HepG2 (cell line): Measurements from ENCODE around the gene SUV39H2. TPM values are rescaled to one million over a fixed set of nuclear protein-coding genes. Genes with fewer than 3 reads are reported as not detected.

Source experiments
- ATAC-seq: fragments of 200-7000 bp; cut with Tn5 transposase; 3 replicates; pipeline ENCODE4 v1.9.1; 2020; ENCODE audit warnings: mild to moderate bottlenecking, moderate library complexity
- BruUV-seq: library from RNA; stranded (reverse); fragments of 400-500 nt; replicated peaks from 2 replicates; lab custom pipeline; 2021; lab: Mats Ljungman, UMichigan
- CTCF ChIA-PET: fragments of 300-600 bp; formaldehyde crosslinking; extraction: SDS; loops from one replicate; lab custom pipeline; 2021; ENCODE audit warnings: low total read pairs, inconsistent platforms, low intra/inter-chr PET ratio; lab: Yijun Ruan, JAX
- POLR2A ChIA-PET: fragments of 350-600 bp; sonication (Branson Sonifier 250); formaldehyde crosslinking; loops from one replicate; lab custom pipeline; 2020; ENCODE audit warnings: antibody characterized with exemption, inconsistent platforms; lab: Yijun Ruan, JAX
- DNase-seq: peaks from one replicate; pipeline ENCODE4 v3.0.0-alpha.2; 2015; ENCODE audit warnings: low spot score
- FAIRE-seq: peaks from 3 replicates; lab custom pipeline; 2011; peaks lifted over from hg19 to GRCh38; lab: Jason Lieb, UNC
- H2AFZ ChIP-seq: one replicate; pipeline ENCODE4 v1.6.1; 2011; ENCODE audit warnings: low read length, inconsistent platforms
- H3K27ac ChIP-seq: fragments of 300-600 bp; 3 replicates; pipeline ENCODE4 v1.8.0; 2011; ENCODE audit warnings: mixed run types, mild to moderate bottlenecking, mixed read lengths, low read length, inconsistent platforms; ENCODE audit not compliant: insufficient read depth; ENCODE audit errors: extremely low read length
- H3K27me3 ChIP-seq, 2 experiments: fragments of 200-600 bp in 1 of 2; 2 replicates in 1 of 2; 3 replicates in 1 of 2; pipeline versions ENCODE4 v1.6.0 to v1.8.0; 2011; ENCODE audit warnings: low read length in 2 of 2, mild to moderate bottlenecking in 2 of 2, moderate library complexity in 2 of 2, inconsistent platforms in 1 of 2; ENCODE audit not compliant: insufficient read depth in 2 of 2, control insufficient read depth in 1 of 2
- H3K36me3 ChIP-seq, 2 experiments: fragments of 200-600 bp in 1 of 2; replicated peaks in 1 of 2; 2 replicates in 1 of 2; 3 replicates in 1 of 2; pipeline versions ENCODE4 v1.5.1 to v1.8.0; 2011; ENCODE audit warnings: low read length in 2 of 2, inconsistent platforms in 1 of 2; ENCODE audit not compliant: insufficient read depth in 2 of 2, control insufficient read depth in 1 of 2
- H3K4me1 ChIP-seq: 2 replicates; pipeline ENCODE4 v1.5.1; 2012; ENCODE audit warnings: low read length, inconsistent platforms; ENCODE audit not compliant: insufficient read depth
- H3K4me2 ChIP-seq: 2 replicates; pipeline ENCODE4 v1.6.0; 2011; ENCODE audit warnings: low read depth, low read length, inconsistent platforms
- H3K4me3 ChIP-seq, 3 experiments: fragments of 200-600 bp in 1 of 3; sonication (generic), shearing (Covaris generic) in 1 of 3; replicated peaks in 1 of 3; 2 replicates each; pipeline ENCODE4 v1.5.1; 2011 to 2016; ENCODE audit warnings: low read length in 3 of 3, inconsistent platforms in 2 of 3, low read depth in 2 of 3, mild to moderate bottlenecking in 2 of 3, control low read depth in 1 of 3, mixed read lengths in 1 of 3; ENCODE audit not compliant: insufficient read depth in 1 of 3
- H3K79me2 ChIP-seq: one replicate; pipeline ENCODE4 v1.6.1; 2011; ENCODE audit warnings: low read length, inconsistent platforms; ENCODE audit not compliant: insufficient read depth
- H3K9ac ChIP-seq: 2 replicates; pipeline ENCODE4 v1.6.0; 2011; ENCODE audit warnings: mild to moderate bottlenecking, low read depth, low read length, inconsistent platforms; ENCODE audit not compliant: insufficient read depth
- H3K9me3 ChIP-seq: 2 replicates; pipeline ENCODE4 v1.5.1; 2012; ENCODE audit warnings: mild to moderate bottlenecking, low read length
- H4K20me1 ChIP-seq: 2 replicates; pipeline ENCODE4 v1.6.0; 2011; ENCODE audit warnings: inconsistent platforms, mild to moderate bottlenecking, low read length, moderate library complexity; ENCODE audit not compliant: insufficient read depth
- ATF1 ChIP-seq: IDR thresholded peaks from 2 replicates; pipeline ENCODE4 v1.6.1; 2016; ENCODE audit warnings: mild to moderate bottlenecking, control low read depth
- ATF3 ChIP-seq: sonication (generic); formaldehyde crosslinking; IDR thresholded peaks from 2 replicates; pipeline ENCODE4 v1.4.0; 2020; ENCODE audit warnings: missing genetic modification reagents
- CHD2 ChIP-seq: IDR thresholded peaks from 2 replicates; pipeline ENCODE4 v1.6.1; 2011; ENCODE audit warnings: low read depth, low read length, improper control_type of control experiment
- HNF1B ChIP-seq: sonication (generic); formaldehyde crosslinking; IDR thresholded peaks from 2 replicates; pipeline ENCODE4 v1.5.1; 2020; ENCODE audit warnings: mild to moderate bottlenecking, moderate library complexity, missing genetic modification reagents
- MIER2 ChIP-seq: IDR thresholded peaks from 2 replicates; pipeline ENCODE4 v1.6.1; 2016; ENCODE audit warnings: missing biosample characterization, missing genetic modification reagents
- MYC ChIP-seq: sonication (generic); formaldehyde crosslinking; IDR thresholded peaks from 2 replicates; pipeline ENCODE4 v1.9.0; 2021; ENCODE audit warnings: missing genetic modification reagents, borderline replicate concordance
- MYPOP ChIP-seq: sonication (generic); formaldehyde crosslinking; IDR thresholded peaks from 2 replicates; pipeline ENCODE4 v1.8.1; 2023; ENCODE audit warnings: mild to moderate bottlenecking, moderate library complexity, missing genetic modification reagents
- RFX3 ChIP-seq: IDR thresholded peaks from 2 replicates; pipeline ENCODE4 v1.6.1; 2016; ENCODE audit warnings: missing biosample characterization, missing genetic modification reagents
- ZBTB7B ChIP-seq: sonication (generic); formaldehyde crosslinking; IDR thresholded peaks from 2 replicates; pipeline ENCODE4 v1.4.0; 2020; ENCODE audit warnings: missing genetic modification reagents
- ZFX ChIP-seq: sonication (generic); formaldehyde crosslinking; IDR thresholded peaks from 2 replicates; pipeline ENCODE4 v1.4.0; 2020; ENCODE audit warnings: mild to moderate bottlenecking, low read depth, missing genetic modification reagents, moderate library complexity
- ZMAT3 ChIP-seq: sonication (generic); formaldehyde crosslinking; conservative IDR thresholded peaks from 2 replicates; pipeline ENCODE4 v1.7.0; 2021; ENCODE audit warnings: missing genetic modification reagents
- ZNF121 ChIP-seq: sonication (generic); formaldehyde crosslinking; IDR thresholded peaks from 2 replicates; pipeline ENCODE4 v1.5.0; 2020; ENCODE audit warnings: mild to moderate bottlenecking, missing genetic modification reagents
- ZNF446 ChIP-seq: sonication (generic); formaldehyde crosslinking; IDR thresholded peaks from 2 replicates; pipeline ENCODE4 v1.5.0; 2020; ENCODE audit warnings: mild to moderate bottlenecking, missing genetic modification reagents
- ZNF557 ChIP-seq: sonication (generic); formaldehyde crosslinking; IDR thresholded peaks from 2 replicates; pipeline ENCODE4 v1.4.0; 2020; ENCODE audit warnings: missing genetic modification reagents
- ZNF781 ChIP-seq: sonication (generic); formaldehyde crosslinking; IDR thresholded peaks from 2 replicates; pipeline ENCODE4 v1.5.1; 2020; ENCODE audit warnings: borderline replicate concordance, mild to moderate bottlenecking, missing genetic modification reagents; ENCODE audit errors: not compliant biosample characterization
- WGBS: methylation state at CpG from one replicate; pipeline ENCODE4 v1.1.6; 2017; ENCODE audit warnings: low lambda C conversion rate; 5-methylcytosine and 5-hydroxymethylcytosine counted together
- in situ Hi-C: cut with HindIII; loops from 2 replicates; pipeline ENCODE4 v1.10.0; 2017; ENCODE audit warnings: low pct_unique_long_range_greater_than_20kb; ENCODE audit not compliant: extremely low pct_ligation_motif_present
- intact Hi-C: fragments of 100-400 bp; cut with micrococcal nuclease; formaldehyde crosslinking; loops from one replicate; pipeline ENCODE4 v1.10.0; 2022; ENCODE audit not compliant: unreplicated experiment
- polyA plus RNA-seq, 8 experiments: library from polyadenylated mRNA; depleted of rRNA in 3 of 8; stranded (reverse) in 7 of 8; unstranded in 1 of 8; fragments of >200 nt; fragmentation: Illumina TruSeq in 4 of 8; extraction: Trizol in 4 of 8; gene quantifications; 2 replicates each; pipeline versions ENCODE4 v1.2.1 to v1.2.3, GENCODE V29; 2011 to 2016; ENCODE audit warnings: low read depth in 4 of 8, missing spikeins in 1 of 8, mixed read lengths in 1 of 8; ENCODE audit not compliant: insufficient read depth in 1 of 8
- total RNA-seq, 5 experiments: library from RNA; depleted of rRNA; stranded (reverse); fragments of >200 nt; fragmentation: Illumina TruSeq; extraction: Trizol; gene quantifications; 2 replicates each; pipeline ENCODE4 v1.2.3, GENCODE V29; 2016; ENCODE audit warnings: low read depth in 1 of 5
- TF ChIP-seq, protein P1 (sequence below): sonication (generic); formaldehyde crosslinking; IDR thresholded peaks from 2 replicates; pipeline ENCODE4 v1.8.0; 2022; ENCODE audit warnings: missing genetic modification reagents, mild to moderate bottlenecking, borderline replicate concordance
- TF ChIP-seq, protein P2 (sequence below): sonication (generic); formaldehyde crosslinking; IDR thresholded peaks from 2 replicates; pipeline ENCODE4 v1.4.0; 2020; ENCODE audit warnings: missing genetic modification reagents

SUV39H2 gene
- total and polyA plus RNA-seq, 2 of the 13 experiments (the other 11 are each of a cell fraction or from before 2014, with no cell fraction given), result 9.0 to 44.3 TPM

GRCh38 chr10:14838582-14839304 lies 39.9 kb upstream of the SUV39H2 start (continued):
- TF ChIP-seq ZFX, result peak; percentile 67

GRCh38 chr10:14839305-14839695 lies 39.4 kb upstream of the SUV39H2 start:
- BruUV-seq, result no TSS peak
- Histone ChIP-seq H3K4me2 (peak overlapping the region; percentile 82), H3K4me1 (peaks cover 17% of the 10 kb centered on the region), H3K36me3 (peaks cover 13 to 36% of the 10 kb centered on the region in 2 experiments), H3K27me3 (no peaks in the 10 kb centered on the region; a peak in 1 of 5 replicates), H3K9ac (peak overlapping the region; percentile 92), H3K79me2 (peaks cover 25% of the 10 kb centered on the region), H3K27ac (peak overlapping the region; percentile 83), H4K20me1 (peaks cover 4% of the 10 kb centered on the region; the same call in 1 of the 2 replicates), H3K4me3 (peak overlapping the region; percentile 79 to 98 (median 93)), H2AFZ (no peak overlapping the region), H3K9me3 (no peaks in the 10 kb centered on the region)
- no peak for ATAC-seq
- in situ Hi-C loops (no loop called here), intact Hi-C loops (loop anchor here (1.0 to 10.0 kb wide), 5 partner anchors 39 to 342 kb away; partner anchors contain the start of genes DCLRE1C, MEIG1 and SUV39H2)
- WGBS, result 2% methylated on average over 14 of the region's 14 CpGs
- no peak for FAIRE-seq
- DNase-seq, result no peak
- ChIA-PET CTCF (no interaction called here), POLR2A (interaction anchor here (1.5 to 3.7 kb wide), 2 partner anchors 12 to 39 kb away, joined by 4 to 54 read pairs; partner anchors contain the start of gene SUV39H2)
- TF ChIP-seq, protein P1, sequence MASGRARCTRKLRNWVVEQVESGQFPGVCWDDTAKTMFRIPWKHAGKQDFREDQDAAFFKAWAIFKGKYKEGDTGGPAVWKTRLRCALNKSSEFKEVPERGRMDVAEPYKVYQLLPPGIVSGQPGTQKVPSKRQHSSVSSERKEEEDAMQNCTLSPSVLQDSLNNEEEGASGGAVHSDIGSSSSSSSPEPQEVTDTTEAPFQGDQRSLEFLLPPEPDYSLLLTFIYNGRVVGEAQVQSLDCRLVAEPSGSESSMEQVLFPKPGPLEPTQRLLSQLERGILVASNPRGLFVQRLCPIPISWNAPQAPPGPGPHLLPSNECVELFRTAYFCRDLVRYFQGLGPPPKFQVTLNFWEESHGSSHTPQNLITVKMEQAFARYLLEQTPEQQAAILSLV, result no peak
- TF ChIP-seq ZNF557 (no peak), CHD2 (no peak), ZBTB7B (CRISPR knock-in tag) (no peak), ZNF446 (CRISPR knock-in tag) (no peak), ATF1 (CRISPR knock-in tag) (0 out of 2 replicates have a peak, but pooled peaks have one; percentile 9), HNF1B (CRISPR knock-in tag) (peak; percentile 54; the same call in 1 of the 2 replicates), ZMAT3 (CRISPR knock-in tag) (no peak), MYC (CRISPR knock-in tag) (no peak), ZNF781 (no peak), RFX3 (no peak), MYPOP (CRISPR knock-in tag) (no peak), ATF3 (CRISPR knock-in tag) (no peak), MIER2 (CRISPR knock-in tag) (no peak), ZNF121 (CRISPR knock-in tag) (peak; percentile 60)
- TF ChIP-seq, protein P2, sequence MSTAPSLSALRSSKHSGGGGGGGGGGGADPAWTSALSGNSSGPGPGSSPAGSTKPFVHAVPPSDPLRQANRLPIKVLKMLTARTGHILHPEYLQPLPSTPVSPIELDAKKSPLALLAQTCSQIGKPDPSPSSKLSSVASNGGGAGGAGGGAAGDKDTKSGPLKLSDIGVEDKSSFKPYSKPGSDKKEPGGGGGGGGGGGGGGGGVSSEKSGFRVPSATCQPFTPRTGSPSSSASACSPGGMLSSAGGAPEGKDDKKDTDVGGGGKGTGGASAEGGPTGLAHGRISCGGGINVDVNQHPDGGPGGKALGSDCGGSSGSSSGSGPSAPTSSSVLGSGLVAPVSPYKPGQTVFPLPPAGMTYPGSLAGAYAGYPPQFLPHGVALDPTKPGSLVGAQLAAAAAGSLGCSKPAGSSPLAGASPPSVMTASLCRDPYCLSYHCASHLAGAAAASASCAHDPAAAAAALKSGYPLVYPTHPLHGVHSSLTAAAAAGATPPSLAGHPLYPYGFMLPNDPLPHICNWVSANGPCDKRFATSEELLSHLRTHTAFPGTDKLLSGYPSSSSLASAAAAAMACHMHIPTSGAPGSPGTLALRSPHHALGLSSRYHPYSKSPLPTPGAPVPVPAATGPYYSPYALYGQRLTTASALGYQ (CRISPR knock-in tag), result no peak
